SIG-M5 treated with dmso at 0.1 percent for 504 hours (cell line): ENCODE measurements around the gene ERF.
"Not testable (repeated sequence)": the region's sequence is repeated elsewhere in the genome, so short reads cannot be mapped to it uniquely, and the experiment has no call there.

Experiments used
- DNase-seq: peaks from one replicate; lab custom pipeline; 2025; ENCODE audit not compliant: unreplicated experiment; lab: John Stamatoyannopoulos, UW

Gene ERF

GRCh38 chr19:42275517-42275916, 20.6 kb upstream of the ERF start:
- DNase-seq, result no peak

- no peak for DNase-seq
Observed at GRCh38 chr19:42275103-42275502, 20.2 kb upstream of the ERF start.

- no peak for DNase-seq
Observed at GRCh38 chr19:42274065-42274682, 19.2 kb upstream of the ERF start.

- no peak for DNase-seq
Observed at GRCh38 chr19:42273407-42274064, 18.6 kb upstream of the ERF start.

GRCh38 chr19:42272989-42273406, 18.1 kb upstream of the ERF start:
- no peak for DNase-seq

GRCh38 chr19:42272535-42272897, 17.6 kb upstream of the ERF start:
- DNase-seq, result no peak

- DNase-seq, result no peak
Observed at GRCh38 chr19:42271861-42272534, 17.1 kb upstream of the ERF start.

- DNase-seq, result no peak
Observed at GRCh38 chr19:42271045-42271419, 16.1 kb upstream of the ERF start.

- peak; percentile 76 for DNase-seq
Observed at GRCh38 chr19:42270346-42271044, 15.6 kb upstream of the ERF start.

- peak; percentile 14 for DNase-seq
Observed at GRCh38 chr19:42269478-42270345, 14.8 kb upstream of the ERF start.

- peak; percentile 100 for DNase-seq
Observed at GRCh38 chr19:42268704-42269477, 14.0 kb upstream of the ERF start, which contains the start of gene CIC. TSS of gene CIC (plus strand) at chr19:42269252. CDS start at chr19:42271784, 2,532 bp downstream.

- peak; percentile 99 for DNase-seq
Observed at GRCh38 chr19:42268142-42268703, 13.3 kb upstream of the ERF start.

- DNase-seq, result no peak
Observed at GRCh38 chr19:42267644-42268141, 12.8 kb upstream of the ERF start.

GRCh38 chr19:42266928-42267603, 12.1 kb upstream of the ERF start:
- DNase-seq, result not testable (repeated sequence)

GRCh38 chr19:42266105-42266504, 11.2 kb upstream of the ERF start:
- DNase-seq, result not testable (repeated sequence)

- DNase-seq, result no peak
Observed at GRCh38 chr19:42261763-42262162, 6.8 kb upstream of the ERF start.

GRCh38 chr19:42257842-42258241, 2.9 kb upstream of the ERF start:
- not testable (repeated sequence) for DNase-seq

- DNase-seq, result peak; percentile 27
Observed at GRCh38 chr19:42255766-42256745, 1.1 kb upstream of the ERF start.
